H54 (cell line): ENCODE data around the gene ZFYVE28.

Experiments
- DNase-seq: peaks from one replicate; pipeline ENCODE4 v3.0.0; 2011; ENCODE audit warnings: low spot score, mixed read lengths; ENCODE audit not compliant: insufficient read length
- FAIRE-seq: peaks from 3 replicates; lab custom pipeline; 2011; peaks lifted over from hg19 to GRCh38; lab: Jason Lieb, UNC
- POLR2A ChIP-seq: IDR thresholded peaks from 2 replicates; pipeline ENCODE4 v1.6.1; 2011; ENCODE audit warnings: low read depth, mild to moderate bottlenecking, low read length

ZFYVE28 gene

GRCh38 chr4:2402048-2402842 is 16.2 kb downstream of the ZFYVE28 start:
- no peak for TF ChIP-seq POLR2A
- FAIRE-seq (no peak), DNase-seq (no peak)

DNA sequence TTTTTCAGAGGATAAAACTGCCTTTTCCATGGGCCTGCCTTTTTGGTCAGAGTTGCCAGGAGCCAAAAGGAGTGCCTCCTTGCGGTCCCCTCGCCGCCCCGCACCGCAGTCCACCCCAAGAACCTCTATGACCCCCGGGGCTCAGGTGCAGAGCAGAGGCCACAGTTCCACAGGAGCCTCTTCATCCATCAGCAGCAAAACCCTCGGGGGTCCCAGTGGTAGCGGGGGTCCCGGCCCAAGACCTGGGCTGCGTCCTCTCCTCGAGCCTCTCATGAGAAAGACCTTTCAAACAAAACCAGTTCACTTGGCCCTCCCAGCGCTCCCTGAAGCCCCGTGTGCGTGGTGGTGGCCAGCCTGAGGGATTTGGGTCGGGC is 16.8 kb downstream of the ZFYVE28 start:
- no peak for TF ChIP-seq POLR2A
- FAIRE-seq = no peak
- no peak for DNase-seq

DNA sequence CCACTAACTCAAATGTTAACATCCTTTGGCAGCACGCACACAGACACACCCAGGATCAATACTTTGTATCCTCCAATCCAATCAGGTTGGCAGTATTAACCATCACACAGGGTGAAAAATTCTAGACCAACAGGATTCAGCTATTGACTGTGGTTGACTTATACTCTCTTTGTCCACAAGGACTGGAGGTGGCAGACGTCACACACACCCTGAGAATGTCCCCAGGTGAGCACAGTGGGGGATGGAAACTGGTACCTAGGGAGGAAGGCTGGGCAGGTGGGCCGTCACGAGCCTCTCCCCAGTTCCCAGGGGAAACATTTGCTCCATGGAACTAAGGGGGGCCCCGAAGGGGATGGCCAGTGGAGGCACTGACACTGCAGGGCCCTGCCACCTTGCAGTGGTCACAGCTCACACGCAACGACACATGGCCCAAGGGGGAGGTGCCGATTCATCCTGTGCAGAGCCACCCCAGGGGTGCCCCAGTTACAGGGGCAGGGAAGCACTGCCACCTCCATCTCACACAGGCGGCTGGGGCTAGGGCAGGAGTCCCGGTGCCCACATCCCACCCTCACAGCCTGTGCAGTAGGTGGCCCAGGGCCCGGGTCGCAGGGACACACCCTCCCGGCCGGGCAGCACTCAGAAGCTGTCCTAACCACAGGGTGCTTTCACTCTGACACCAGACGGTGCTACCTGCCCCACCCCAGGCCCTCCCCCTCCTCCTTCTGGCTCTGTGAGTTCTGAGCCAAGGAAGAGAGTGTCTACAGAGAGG is 17.4 kb downstream of the ZFYVE28 start:
- no peak for FAIRE-seq
- no peak for DNase-seq
- TF ChIP-seq POLR2A = no peak

DNA sequence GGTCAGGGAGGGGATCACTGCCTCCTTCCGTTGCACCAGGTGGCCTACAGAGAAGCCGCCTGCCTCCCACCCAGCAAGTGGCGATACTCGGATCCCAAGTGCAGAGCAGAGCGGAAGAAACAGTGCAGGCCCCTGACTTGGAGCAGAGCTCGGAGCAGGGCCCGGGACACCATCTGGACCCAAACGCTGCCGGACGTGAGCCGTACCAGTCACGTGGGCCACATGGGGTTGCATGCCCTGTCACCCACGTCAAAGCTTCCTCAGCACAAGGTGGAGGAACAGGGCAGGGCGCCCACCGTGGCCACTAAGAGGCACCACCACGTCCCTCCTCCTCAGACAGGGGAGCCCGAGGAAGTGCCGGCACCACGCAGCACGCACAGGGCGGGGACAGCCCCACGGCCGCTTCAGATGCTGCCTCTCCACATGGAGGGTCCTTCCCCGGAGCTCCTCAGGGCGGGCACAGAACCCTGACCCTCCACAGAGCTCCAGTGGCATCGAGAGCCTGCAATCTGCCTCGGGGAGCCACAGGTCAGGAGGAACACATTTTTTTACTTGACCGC is 18.7 kb downstream of the ZFYVE28 start:
- TF ChIP-seq POLR2A = no peak
- FAIRE-seq = no peak
- no peak for DNase-seq

- no peak for TF ChIP-seq POLR2A
- FAIRE-seq = no peak
- DNase-seq = no peak
Measured at GRCh38 chr4:2399216-2399615, 19.2 kb downstream of the ZFYVE28 start.

- FAIRE-seq (no peak), DNase-seq (no peak)
- no peak for TF ChIP-seq POLR2A
Measured at GRCh38 chr4:2397596-2398379, 20.7 kb downstream of the ZFYVE28 start.

GRCh38 chr4:2396781-2397368 is 21.6 kb downstream of the ZFYVE28 start:
- no peak for DNase-seq
- FAIRE-seq = no peak
- no peak for TF ChIP-seq POLR2A

DNA sequence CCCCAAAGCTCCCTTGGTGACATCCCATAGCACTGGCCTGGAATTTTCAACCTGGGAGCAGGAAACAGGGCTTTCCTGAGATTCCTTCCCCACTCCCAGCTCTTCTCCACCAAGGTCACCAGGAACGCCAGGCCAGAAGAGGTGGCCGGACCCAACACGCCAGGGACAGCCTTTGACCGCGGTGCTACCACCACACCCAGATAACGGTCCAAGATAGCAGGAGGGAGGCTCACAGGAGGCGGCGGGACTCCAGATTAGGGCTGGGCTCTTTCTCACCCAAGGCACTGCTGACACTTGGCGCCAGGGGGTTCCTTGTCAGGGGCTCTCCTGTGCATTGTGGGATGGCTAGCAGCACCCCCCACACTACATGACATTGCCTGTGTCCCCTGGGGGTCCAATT is 22.9 kb downstream of the ZFYVE28 start:
- DNase-seq (no peak), FAIRE-seq (no peak)
- no peak for TF ChIP-seq POLR2A

GRCh38 chr4:2395038-2395437 is 23.4 kb downstream of the ZFYVE28 start:
- FAIRE-seq (no peak), DNase-seq (peak; percentile 32)
- no peak for TF ChIP-seq POLR2A

DNA sequence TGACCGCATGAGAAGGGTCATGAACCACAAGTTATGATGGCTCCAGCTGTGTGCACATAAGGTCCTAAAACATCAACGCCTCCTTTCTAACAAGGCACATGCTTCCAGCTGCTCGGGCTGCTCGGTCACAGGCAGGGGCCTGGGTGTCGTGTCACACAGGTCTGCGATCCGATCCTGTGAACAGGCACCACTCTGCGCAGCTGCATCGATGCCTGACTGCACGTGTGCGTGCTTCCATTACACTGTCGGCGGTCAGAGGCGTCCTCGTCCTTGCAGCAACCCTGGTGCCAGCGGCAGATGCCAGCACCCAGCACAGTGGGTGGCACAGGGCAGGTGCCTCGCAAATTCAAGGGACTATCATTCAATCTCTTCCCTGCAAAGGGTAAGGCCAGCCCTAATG is 23.9 kb downstream of the ZFYVE28 start:
- no peak for TF ChIP-seq POLR2A
- no peak for FAIRE-seq
- DNase-seq = no peak

- TF ChIP-seq POLR2A = no peak
- FAIRE-seq (no peak), DNase-seq (no peak)
Measured at GRCh38 chr4:2393353-2394270, 24.8 kb downstream of the ZFYVE28 start.

GRCh38 chr4:2390784-2391421 is 27.5 kb downstream of the ZFYVE28 start:
- no peak for FAIRE-seq
- no peak for TF ChIP-seq POLR2A
- DNase-seq = no peak
